Tibial nerve (tissue), 4 donors: Measurements from ENCODE around the gene ABCC10. TPM values are rescaled to one million over a fixed set of nuclear protein-coding genes. Genes with fewer than 3 reads are reported as not detected.
"Not testable (repeated sequence)": the region's sequence is repeated elsewhere in the genome, so short reads cannot be mapped to it uniquely, and the experiment has no call there.

Experiments
- DNase-seq, 2 donors: peaks; one replicate each; pipeline ENCODE4 v3.0.0-alpha.2; 2019; ENCODE audit warnings: low spot score in 2 of 2
- H3K27ac ChIP-seq, 4 donors: fragments of 200-600 bp; sonication (generic) in 3 of 4; one replicate each; pipeline ENCODE4 v1.5.1; 2017 to 2019; ENCODE audit warnings: mild to moderate bottlenecking in 1 of 4
- H3K27me3 ChIP-seq, 2 donors: fragments of 200-600 bp; sonication (generic) in 1 of 2; one replicate each; pipeline versions ENCODE4 v1.5.1 to v1.6.0; 2017 to 2019
- H3K36me3 ChIP-seq, 3 donors: fragments of 200-600 bp; sonication (generic); one replicate each; pipeline ENCODE4 v1.5.1; 2018 to 2019
- H3K4me1 ChIP-seq, 4 donors: fragments of 200-600 bp; sonication (generic) in 3 of 4; one replicate each; pipeline ENCODE4 v1.5.1; 2017 to 2019
- H3K4me3 ChIP-seq, 4 donors: fragments of 200-600 bp; sonication (generic) in 3 of 4; one replicate each; pipeline ENCODE4 v1.5.1; 2017 to 2019; ENCODE audit warnings: mild to moderate bottlenecking in 1 of 4, moderate library complexity in 1 of 4
- H3K9me3 ChIP-seq, 4 donors: fragments of 200-600 bp; sonication (generic) in 3 of 4; one replicate each; pipeline ENCODE4 v1.5.1; 2017 to 2019
- CTCF ChIP-seq, 5 experiments: fragments of 200-600 bp in 3 of 5; fragments of 450-650 bp in 2 of 5; sonication (generic) in 3 of 5; IDR thresholded peaks; one replicate each; pipeline ENCODE4 v1.5.1; 2016 to 2019; ENCODE audit warnings: antibody characterized with exemption in 5 of 5, mild to moderate bottlenecking in 3 of 5, moderate library complexity in 2 of 5
- EP300 ChIP-seq, 2 donors: sonication (generic); formaldehyde crosslinking; IDR thresholded peaks; one replicate each; pipeline ENCODE4 v1.6.1; 2017; ENCODE audit warnings: antibody characterized with exemption in 2 of 2, mild to moderate bottlenecking in 1 of 2
- POLR2A ChIP-seq, 2 donors: fragments of 450-650 bp; IDR thresholded peaks; one replicate each; pipeline ENCODE4 v1.6.1; 2017; ENCODE audit warnings: antibody characterized with exemption in 2 of 2, mild to moderate bottlenecking in 2 of 2, moderate library complexity in 2 of 2
- WGBS, 2 donors: methylation state at CpG; one replicate each; pipeline ENCODE4 v1.1.5; 2018; 5-methylcytosine and 5-hydroxymethylcytosine counted together
- total RNA-seq, 4 donors: library from RNA; depleted of rRNA; stranded (reverse); fragments of >200 nt; gene quantifications; one replicate each; pipeline ENCODE4 v1.1.0, GENCODE V29; 2016

The ABCC10 gene
- total RNA-seq, 4 donors from 2014 or later = 14.9 to 35.9 (median 27.1) TPM

- TF ChIP-seq EP300 (IDR thresholded peaks at IDR 0.05) = no peak
- no peak for TF ChIP-seq POLR2A (IDR thresholded peaks at IDR 0.05)
- no peak for TF ChIP-seq CTCF (IDR thresholded peaks at IDR 0.05)
- peak within 1 kb of the TSS in 1 of 4 donors; percentile 9 for H3K27ac ChIP-seq
- 7% methylated on average over 22 to 30 of the region's 55 CpGs for WGBS, 2 donors
- DNase-seq = no peak
- H3K36me3 ChIP-seq = peaks cover 0 to 27% (median 0%) of the 10 kb centered on the region in 3 donors
- H3K27me3 ChIP-seq = peaks cover 0 to 53% of the 10 kb centered on the region in 2 donors
- peak within 1 kb of the TSS; percentile 23 to 54 (median 40) for H3K4me3 ChIP-seq
- H3K4me1 ChIP-seq = peaks cover 0 to 7% (median 0%) of the 10 kb centered on the region in 4 donors
- peaks cover 0 to 20% (median 0%) of the 10 kb centered on the region in 4 donors for H3K9me3 ChIP-seq
Measured at GRCh38 chr6:43455531-43456428, 28.4 kb downstream of the ABCC10 start, which contains the start of gene DLK2. TSS of gene DLK2 (minus strand) at chr6:43455548. CDS start at chr6:43454825, 723 bp downstream.

- no peak for DNase-seq
- no peak overlapping the region for H3K4me3 ChIP-seq
- H3K9me3 ChIP-seq = peaks cover 0 to 20% (median 0%) of the 10 kb centered on the region in 4 donors
- WGBS, 2 donors = 61 to 62% methylated on average over 9 of the region's 9 CpGs
- H3K4me1 ChIP-seq = peaks cover 0 to 7% (median 0%) of the 10 kb centered on the region in 4 donors
- no peak overlapping the region for H3K27ac ChIP-seq
- TF ChIP-seq POLR2A (IDR thresholded peaks at IDR 0.05) = no peak
- TF ChIP-seq CTCF (IDR thresholded peaks at IDR 0.05) = no peak
- TF ChIP-seq EP300 (IDR thresholded peaks at IDR 0.05) = no peak
- peaks cover 0 to 72% of the 10 kb centered on the region in 2 donors for H3K27me3 ChIP-seq
- H3K36me3 ChIP-seq = peaks cover 0 to 11% (median 0%) of the 10 kb centered on the region in 3 donors
Measured at GRCh38 chr6:43457643-43458042, 30.3 kb downstream of the ABCC10 start.

- H3K9me3 ChIP-seq = peaks cover 0 to 20% (median 0%) of the 10 kb centered on the region in 4 donors
- not testable (repeated sequence) for H3K36me3 ChIP-seq, DNase-seq, H3K4me3 ChIP-seq, H3K4me1 ChIP-seq, H3K27ac ChIP-seq
- peaks cover 0 to 77% of the 10 kb centered on the region in 2 donors for H3K27me3 ChIP-seq
- 89 to 90% methylated on average over 15 of the region's 15 CpGs for WGBS, 2 donors
Measured at GRCh38 chr6:43458154-43458553, 30.8 kb downstream of the ABCC10 start.

GRCh38 chr6:43459535-43459934 lies 32.2 kb downstream of the ABCC10 start:
- Histone ChIP-seq H3K9me3 (peaks cover 0 to 19% (median 0%) of the 10 kb centered on the region in 4 donors), H3K27me3 (peaks cover 0 to 89% of the 10 kb centered on the region in 2 donors), H3K27ac (no peak overlapping the region), H3K4me1 (peaks cover 0 to 7% (median 0%) of the 10 kb centered on the region in 4 donors), H3K36me3 (no peaks in the 10 kb centered on the region), H3K4me3 (no peak overlapping the region)
- DNase-seq = no peak
- WGBS, 2 donors = 79 to 93% methylated on average over 1 of the region's 1 CpG
- no peak for TF ChIP-seq POLR2A (IDR thresholded peaks at IDR 0.05)
- no peak for TF ChIP-seq CTCF (IDR thresholded peaks at IDR 0.05)
- TF ChIP-seq EP300 (IDR thresholded peaks at IDR 0.05) = no peak

- no peak overlapping the region for H3K4me3 ChIP-seq
- TF ChIP-seq CTCF (IDR thresholded peaks at IDR 0.05) (no peak), POLR2A (IDR thresholded peaks at IDR 0.05) (no peak), EP300 (IDR thresholded peaks at IDR 0.05) (no peak)
- peaks cover 0 to 7% (median 0%) of the 10 kb centered on the region in 4 donors for H3K4me1 ChIP-seq
- peaks cover 0 to 14% (median 0%) of the 10 kb centered on the region in 4 donors for H3K9me3 ChIP-seq
- peaks cover 0 to 85% of the 10 kb centered on the region in 2 donors for H3K27me3 ChIP-seq
- DNase-seq = no peak
- H3K27ac ChIP-seq = no peak overlapping the region
- 77 to 79% methylated on average over 4 of the region's 4 CpGs for WGBS, 2 donors
- H3K36me3 ChIP-seq = no peaks in the 10 kb centered on the region
Measured at GRCh38 chr6:43460032-43460431, 32.7 kb downstream of the ABCC10 start.
